HuH-7.5 (cell line): Measurements from ENCODE around the gene LAX1.
"Not testable (repeated sequence)": the region's sequence is repeated elsewhere in the genome, so short reads cannot be mapped to it uniquely, and the experiment has no call there.

Experiments
- DNase-seq: peaks from one replicate; pipeline ENCODE4 v3.0.0; 2011; ENCODE audit warnings: low spot score

LAX1 gene

DNA sequence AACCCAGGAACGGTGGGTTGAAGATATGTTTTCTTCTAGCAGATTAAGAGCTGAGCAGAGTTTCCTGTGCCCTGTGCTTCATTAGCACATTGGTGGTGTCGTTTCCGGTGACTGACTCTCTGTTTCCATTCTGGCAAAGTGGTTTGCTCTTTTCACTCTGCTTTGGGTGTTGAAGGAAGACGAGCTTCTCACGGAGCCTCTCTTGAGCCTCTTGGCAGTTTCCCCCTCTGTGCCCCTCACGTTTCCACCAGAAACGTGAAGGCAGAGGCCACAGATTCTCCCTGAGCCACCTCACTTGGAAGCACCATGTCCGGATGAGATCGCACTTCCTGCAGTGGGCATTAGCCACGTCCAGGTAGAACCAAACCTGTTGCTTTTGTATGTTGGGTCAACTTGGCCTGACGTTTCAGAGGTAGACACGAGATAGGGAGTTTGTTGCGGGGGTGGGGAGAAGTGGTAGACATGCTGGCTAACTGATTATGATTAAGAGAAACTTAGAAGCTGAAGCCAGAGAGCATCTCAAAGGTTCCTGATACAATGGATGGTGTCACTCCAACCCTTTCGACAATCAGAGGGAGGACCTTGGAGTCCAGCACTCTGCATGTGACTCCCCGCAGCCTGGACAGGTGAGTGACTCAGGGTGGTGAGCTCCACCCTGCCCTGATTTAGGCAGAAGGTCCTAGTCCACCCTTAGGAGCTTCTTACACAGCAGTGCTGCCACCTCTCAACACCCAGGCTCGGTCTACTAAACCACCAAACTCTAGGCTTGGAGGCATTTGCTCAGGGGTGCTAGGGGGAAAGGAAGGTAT is at the start of gene LAX1:
Gene LAX1 (plus strand): TSS at position 155 of the 809 bp plus-strand sequence. CDS start 383 bp downstream, at position 538.
- no peak for DNase-seq

DNA sequence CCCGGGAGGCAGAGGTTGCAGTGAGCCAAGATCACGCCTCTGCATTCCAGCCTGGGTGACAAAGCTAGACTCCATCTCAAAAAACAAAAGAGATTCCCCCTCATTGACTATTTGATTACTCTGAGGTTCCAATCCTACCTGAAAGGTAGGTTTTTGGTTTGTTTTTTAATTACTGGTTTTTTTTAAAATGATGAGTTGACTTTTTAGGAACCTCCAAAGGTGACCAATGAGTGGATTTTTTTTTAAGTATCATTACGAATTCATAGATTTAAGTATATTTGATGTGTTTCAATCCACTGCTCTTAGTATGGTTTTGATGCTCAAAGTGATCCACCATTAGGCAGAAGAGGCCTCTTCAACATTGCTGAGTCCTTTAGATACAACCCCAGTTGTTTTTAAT is 47.9 kb upstream of the LAX1 start:
- no peak for DNase-seq

- no peak for DNase-seq
Observed at GRCh38 chr1:203720242-203720641, 44.7 kb upstream of the LAX1 start.

- DNase-seq, result no peak
Observed at GRCh38 chr1:203722909-203723308, 42.1 kb upstream of the LAX1 start.

DNA sequence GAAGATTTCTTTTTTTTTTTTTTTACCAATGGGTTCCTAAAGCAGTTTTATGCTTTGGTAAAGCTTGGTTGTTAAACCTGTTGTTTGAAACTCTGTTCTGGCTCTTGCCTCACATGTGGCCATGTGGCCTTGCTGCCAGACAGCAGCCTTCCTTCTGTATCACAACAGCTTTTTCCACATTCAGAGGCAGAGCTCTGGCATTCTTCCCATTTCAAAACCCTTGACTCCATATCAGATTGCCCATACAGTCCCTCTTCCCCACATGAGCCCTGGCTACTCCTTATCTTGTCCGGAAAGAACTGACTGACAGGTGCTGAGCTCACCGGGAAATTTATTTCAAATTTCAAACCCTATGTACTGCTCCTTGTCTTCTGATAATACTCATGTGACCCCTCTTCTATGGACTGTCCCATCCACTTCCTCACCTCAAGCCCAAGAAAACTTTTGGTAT is 38.5 kb upstream of the LAX1 start:
- no peak for DNase-seq

DNA sequence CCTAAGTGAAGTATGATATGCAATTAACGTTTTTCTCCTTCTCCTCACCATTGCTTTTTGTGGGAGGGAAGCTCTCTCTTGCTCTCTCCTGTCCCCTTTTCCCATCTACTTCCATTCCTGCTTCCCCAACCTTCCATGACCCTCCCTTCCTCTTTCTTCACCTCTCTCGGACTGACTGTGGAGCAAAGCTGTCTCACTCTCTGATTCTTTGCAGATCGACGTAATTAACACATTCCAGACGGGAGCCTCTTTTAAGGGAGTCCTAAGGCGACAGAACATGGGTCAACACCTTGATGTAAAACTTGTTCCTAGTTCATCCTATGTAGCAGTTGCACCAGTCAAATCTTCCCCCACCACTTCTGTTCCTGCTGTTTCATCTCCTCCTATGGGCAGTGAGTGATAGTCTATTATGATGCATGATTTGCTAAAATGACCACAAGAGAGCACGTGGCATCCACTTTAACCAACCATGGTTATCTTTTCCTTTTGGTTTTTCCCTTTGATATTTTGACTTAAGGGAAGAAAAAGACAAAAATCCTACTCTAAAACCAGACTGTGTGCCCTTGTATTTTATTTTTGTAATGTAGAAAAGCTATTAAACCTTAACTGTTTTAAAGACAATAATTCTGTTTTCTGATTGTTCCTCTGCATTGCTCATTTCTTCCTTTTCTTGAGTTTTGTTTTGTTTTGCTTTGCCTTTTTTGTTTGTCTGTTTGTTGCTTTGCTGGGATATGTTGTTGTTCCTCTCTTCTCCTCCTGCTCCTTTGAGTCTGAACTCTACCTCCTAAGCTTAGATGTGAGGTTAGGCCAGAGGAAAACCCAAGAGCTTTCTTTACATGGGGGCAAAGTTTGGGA is 31.7 kb upstream of the LAX1 start:
- DNase-seq, result no peak

- no peak for DNase-seq
Observed at GRCh38 chr1:203742436-203742835, 22.5 kb upstream of the LAX1 start.

- no peak for DNase-seq
Observed at GRCh38 chr1:203743091-203743571, 21.9 kb upstream of the LAX1 start.

DNA sequence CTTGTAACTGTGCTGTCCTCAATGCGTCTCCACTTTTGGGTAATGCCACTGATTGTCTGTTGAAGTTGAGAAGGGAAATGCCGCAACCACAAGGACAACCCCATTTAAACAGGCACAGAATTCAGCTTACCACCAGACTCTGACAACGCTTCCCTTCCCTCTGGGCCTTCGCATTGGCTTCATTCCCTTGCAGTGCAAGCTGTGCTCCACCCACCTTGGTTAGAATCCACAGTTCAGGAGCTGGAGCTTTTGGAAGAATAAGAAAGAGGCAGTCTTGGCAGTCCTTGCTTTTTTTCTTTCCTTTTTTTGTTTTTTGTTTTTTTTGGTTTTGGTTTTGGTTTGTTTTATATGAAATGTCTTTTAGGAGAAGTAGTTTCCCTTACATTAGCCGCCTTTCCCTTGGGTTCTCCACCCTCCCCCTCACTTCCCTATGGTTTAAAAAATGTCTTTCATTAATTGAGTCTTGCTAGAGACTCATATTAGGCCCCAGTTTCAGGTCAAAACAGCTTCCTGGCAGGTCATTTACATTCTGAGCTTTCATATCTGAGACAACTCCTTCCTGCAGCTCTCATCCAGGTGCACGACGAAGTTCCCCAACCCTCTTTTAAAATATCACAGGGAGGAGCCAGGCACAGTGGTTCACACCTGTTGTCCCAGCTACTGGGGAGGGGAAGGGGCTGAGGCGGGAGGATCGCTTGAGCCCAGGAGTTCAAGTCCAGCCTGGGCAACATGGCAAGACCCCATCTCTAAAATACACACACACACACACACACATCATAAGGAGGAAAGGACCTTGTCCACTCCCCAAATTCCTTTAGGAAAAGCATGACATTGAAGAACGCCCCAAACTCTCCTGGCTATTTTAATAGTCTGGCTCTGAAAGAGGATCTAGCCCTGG is 20.7 kb upstream of the LAX1 start:
- no peak for DNase-seq

- no peak for DNase-seq
Observed at GRCh38 chr1:203746281-203746680, 18.7 kb upstream of the LAX1 start.

DNA sequence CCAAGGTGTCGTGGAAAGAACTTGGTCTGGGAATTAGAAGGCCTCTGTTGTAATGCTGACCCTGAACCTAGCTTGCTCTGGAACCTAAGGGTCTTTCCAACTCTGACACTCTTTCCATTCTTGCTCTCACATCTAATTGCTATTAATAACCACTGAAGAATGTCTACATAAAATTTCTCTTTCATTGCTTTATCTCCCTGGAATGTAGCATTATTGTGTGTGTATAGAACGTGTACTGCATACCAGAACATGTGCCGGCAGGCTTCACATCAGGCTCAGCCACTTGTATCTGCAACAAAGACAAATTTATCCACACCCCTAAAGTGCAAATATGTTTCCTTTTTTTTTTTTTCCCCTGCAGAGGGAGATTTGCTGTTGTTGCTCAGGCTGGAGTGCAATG is 13.9 kb upstream of the LAX1 start:
- no peak for DNase-seq

DNA sequence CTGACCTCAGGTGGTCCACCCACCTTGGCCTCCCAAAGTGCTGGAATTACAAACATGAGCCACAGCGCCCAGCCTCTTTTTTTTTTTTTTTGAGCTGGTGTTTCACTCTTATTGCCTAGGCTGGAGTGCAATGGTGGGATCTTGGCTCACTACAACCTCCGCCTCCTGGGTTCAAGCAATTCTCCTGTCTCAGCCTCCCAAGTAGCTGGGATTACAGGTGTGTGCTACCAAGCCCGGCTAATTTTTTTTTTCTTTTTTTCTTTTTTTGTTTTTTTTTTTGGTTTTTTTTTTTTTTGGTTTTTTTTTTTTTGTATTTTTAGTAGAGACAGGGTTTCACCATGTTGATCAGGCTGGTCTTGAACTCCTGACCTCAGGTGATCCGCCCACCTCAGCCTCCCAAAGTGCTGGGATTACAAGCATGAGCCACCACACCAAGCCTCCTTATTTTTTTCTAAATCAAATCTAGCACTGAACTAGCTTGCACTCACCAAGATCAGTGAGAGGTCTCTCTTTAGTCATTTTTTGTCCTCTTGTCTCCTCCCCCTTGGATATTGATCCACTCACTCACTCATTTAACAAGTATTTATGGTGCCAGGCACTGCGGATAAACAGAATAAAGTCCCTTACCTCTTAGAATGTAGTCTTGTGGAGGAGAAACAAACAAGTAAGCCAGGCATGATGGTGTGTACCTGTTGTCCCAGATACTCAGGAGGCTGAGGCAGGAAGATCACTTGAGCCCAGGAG is 13.2 kb upstream of the LAX1 start:
- not testable (repeated sequence) for DNase-seq

GRCh38 chr1:203754455-203754864 is 10.5 kb upstream of the LAX1 start:
- no peak for DNase-seq

DNA sequence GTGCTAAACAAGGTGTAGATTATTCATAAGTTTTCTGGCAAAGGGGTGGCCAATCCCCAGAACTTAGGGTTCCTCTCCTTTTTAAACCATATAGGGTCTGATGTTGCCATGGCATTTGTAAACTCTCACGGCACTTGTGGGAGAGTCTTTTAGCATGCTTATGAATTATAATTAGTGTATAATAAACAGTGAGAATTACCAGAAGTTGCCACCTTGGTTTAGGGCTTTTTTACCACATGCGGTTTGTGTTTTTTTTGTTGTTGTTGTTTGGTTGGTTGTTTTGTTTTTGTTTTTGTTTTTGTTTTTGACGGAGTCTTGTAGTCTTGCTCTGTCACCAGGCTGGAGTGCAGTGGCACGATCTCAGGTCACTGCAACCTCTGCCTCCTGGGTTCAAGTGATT is 8.9 kb upstream of the LAX1 start:
- DNase-seq, result no peak

DNA sequence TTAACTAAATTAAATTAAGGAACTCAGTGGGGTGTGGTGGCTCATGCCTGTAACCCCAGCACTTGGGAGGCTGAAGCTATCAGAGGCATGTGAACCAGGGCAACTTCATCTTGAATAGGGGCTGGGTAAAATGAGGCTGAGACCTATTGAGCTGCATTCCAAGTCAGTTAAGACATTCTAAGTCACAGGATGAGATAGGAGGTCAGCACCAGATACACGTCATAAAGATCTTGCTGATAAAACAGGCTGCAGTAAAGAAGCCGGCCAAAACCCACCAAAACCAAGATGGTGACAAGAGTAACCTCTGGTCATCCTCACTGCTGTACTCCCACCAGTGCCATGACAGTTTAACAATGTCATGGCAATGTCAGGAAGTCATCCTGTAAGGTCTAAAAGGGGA is 6.2 kb upstream of the LAX1 start:
- not testable (repeated sequence) for DNase-seq

DNA sequence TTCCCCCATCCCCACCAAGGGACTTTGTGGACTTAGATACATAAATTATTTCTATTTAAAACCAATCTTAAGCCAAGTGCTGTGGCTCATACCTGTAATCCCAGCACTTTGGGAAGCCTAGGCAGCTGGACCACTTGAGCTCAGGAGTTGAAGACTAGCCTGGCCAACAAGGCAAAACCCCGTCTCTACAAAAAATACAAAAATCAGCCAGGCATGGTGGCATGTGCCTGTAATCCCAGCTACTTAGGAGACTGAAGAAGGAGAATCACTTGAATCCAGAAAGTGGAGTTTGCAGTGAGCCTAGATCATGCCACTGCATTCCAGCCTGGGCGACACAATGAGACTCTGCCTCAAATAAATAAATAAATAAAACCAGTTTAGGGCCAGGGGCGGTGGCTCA is 4.5 kb upstream of the LAX1 start:
- DNase-seq, result no peak

DNA sequence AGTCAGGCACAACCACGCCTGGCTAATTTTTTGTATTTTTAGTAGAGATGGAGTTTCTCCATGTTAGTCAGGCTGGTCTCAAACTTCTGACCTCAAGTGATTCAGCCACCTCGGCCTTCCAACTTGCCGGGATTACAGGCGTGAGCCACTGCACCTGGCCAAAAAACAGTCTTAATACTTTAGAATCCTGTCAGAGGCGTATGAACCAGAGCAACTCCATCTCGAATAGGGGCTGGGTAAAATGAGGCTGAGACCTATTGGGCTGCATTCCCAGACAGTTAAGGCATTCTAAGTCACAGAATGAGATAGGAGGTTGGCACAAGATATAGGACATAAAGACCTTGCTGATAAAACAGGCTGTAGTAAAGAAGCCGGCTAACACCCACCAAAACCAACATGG is 3.0 kb upstream of the LAX1 start:
- DNase-seq, result not testable (repeated sequence)

GRCh38 chr1:203763505-203763904 is 1.5 kb upstream of the LAX1 start:
- no peak for DNase-seq

- DNase-seq, result no peak
Observed at GRCh38 chr1:203764105-203765028, 616 bp upstream of the LAX1 start.

DNA sequence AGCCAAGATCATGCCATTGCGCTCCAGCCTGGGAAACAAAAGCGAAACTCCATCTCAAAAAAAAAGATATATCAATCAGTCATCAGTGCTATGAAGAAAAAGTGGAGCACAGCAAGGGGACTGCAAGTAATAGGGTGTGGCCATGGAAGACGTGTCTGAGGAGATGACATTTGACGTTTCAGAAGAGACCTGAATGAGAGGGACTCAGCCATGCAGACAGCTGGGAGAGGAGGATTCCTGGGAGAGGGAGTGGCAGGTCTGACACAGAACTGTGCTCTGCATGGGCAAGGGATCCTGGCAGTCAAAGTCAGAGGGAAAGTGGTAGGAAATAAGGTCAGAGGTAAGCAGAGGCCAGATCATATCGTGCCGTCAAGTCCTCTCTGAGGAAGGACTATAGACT is 3.3 kb downstream of the LAX1 start:
- no peak for DNase-seq
